IPS-18c (cell line): ENCODE data around the gene IPO11.
"Not testable (repeated sequence)": the region's sequence is repeated elsewhere in the genome, so short reads cannot be mapped to it uniquely, and the experiment has no call there.

Experiments used
- H3K4me3 ChIP-seq: 2 replicates; pipeline ENCODE4 v1.7.0; 2013; ENCODE audit warnings: low read depth, mild to moderate bottlenecking, low read length, moderate library complexity; ENCODE audit not compliant: insufficient read depth
- H3K9me3 ChIP-seq: one replicate; pipeline ENCODE4 v1.6.1; 2013; ENCODE audit warnings: mild to moderate bottlenecking, low read length, moderate library complexity; ENCODE audit not compliant: control insufficient read depth, insufficient read depth

The IPO11 gene

GRCh38 chr5:62631909-62632580 lies 219.5 kb downstream of the IPO11 start:
- Histone ChIP-seq H3K4me3 (no peak overlapping the region), H3K9me3 (no peaks in the 10 kb centered on the region)

- Histone ChIP-seq H3K4me3 (no peak overlapping the region), H3K9me3 (no peaks in the 10 kb centered on the region)
Observed at GRCh38 chr5:62633243-62633642, 220.7 kb downstream of the IPO11 start.

GRCh38 chr5:62640446-62640845 lies 227.9 kb downstream of the IPO11 start:
- no peak overlapping the region for H3K4me3 ChIP-seq
- no peaks in the 10 kb centered on the region for H3K9me3 ChIP-seq

- Histone ChIP-seq H3K9me3 (no peaks in the 10 kb centered on the region), H3K4me3 (no peak overlapping the region)
Observed at GRCh38 chr5:62642468-62642867, 229.9 kb downstream of the IPO11 start.

GRCh38 chr5:62643556-62644451 lies 231.2 kb downstream of the IPO11 start:
- Histone ChIP-seq H3K4me3 (no peak overlapping the region), H3K9me3 (no peaks in the 10 kb centered on the region)

GRCh38 chr5:62645223-62645622 lies 232.7 kb downstream of the IPO11 start:
- Histone ChIP-seq H3K9me3 (no peaks in the 10 kb centered on the region), H3K4me3 (no peak overlapping the region)

- Histone ChIP-seq H3K4me3 (no peak overlapping the region), H3K9me3 (no peaks in the 10 kb centered on the region)
Observed at GRCh38 chr5:62647241-62647640, 234.7 kb downstream of the IPO11 start.

GRCh38 chr5:62649025-62649424 lies 236.5 kb downstream of the IPO11 start:
- no peaks in the 10 kb centered on the region for H3K9me3 ChIP-seq
- no peak overlapping the region for H3K4me3 ChIP-seq

GRCh38 chr5:62649476-62650113 lies 237.0 kb downstream of the IPO11 start:
- H3K9me3 ChIP-seq, result no peaks in the 10 kb centered on the region
- H3K4me3 ChIP-seq, result no peak overlapping the region

GRCh38 chr5:62650197-62650596 lies 237.6 kb downstream of the IPO11 start:
- H3K9me3 ChIP-seq, result peaks cover 2% of the 10 kb centered on the region
- no peak overlapping the region for H3K4me3 ChIP-seq

- Histone ChIP-seq H3K4me3 (no peak overlapping the region), H3K9me3 (peaks cover 4% of the 10 kb centered on the region)
Observed at GRCh38 chr5:62652225-62652624, 239.7 kb downstream of the IPO11 start.

- H3K9me3 ChIP-seq, result peaks cover 4% of the 10 kb centered on the region
- no peak overlapping the region for H3K4me3 ChIP-seq
Observed at GRCh38 chr5:62653001-62653863, 240.7 kb downstream of the IPO11 start.

- Histone ChIP-seq H3K9me3 (peaks cover 4% of the 10 kb centered on the region), H3K4me3 (no peak overlapping the region)
Observed at GRCh38 chr5:62653864-62654575, 241.5 kb downstream of the IPO11 start.

GRCh38 chr5:62657772-62658171 lies 245.2 kb downstream of the IPO11 start:
- not testable (repeated sequence) for H3K4me3 ChIP-seq, H3K9me3 ChIP-seq

GRCh38 chr5:62661126-62661525 lies 248.6 kb downstream of the IPO11 start:
- Histone ChIP-seq H3K4me3 (no peak overlapping the region), H3K9me3 (no peaks in the 10 kb centered on the region)

- no peaks in the 10 kb centered on the region for H3K9me3 ChIP-seq
- H3K4me3 ChIP-seq, result no peak overlapping the region
Observed at GRCh38 chr5:62662521-62662920, 250.0 kb downstream of the IPO11 start.

- Histone ChIP-seq H3K9me3 (peaks cover 2% of the 10 kb centered on the region), H3K4me3 (no peak overlapping the region)
Observed at GRCh38 chr5:62671479-62671878, 258.9 kb downstream of the IPO11 start.
